ENCODE results near the gene CNTN2.

Gene CNTN2

GRCh38 chr1:205020466-205020865 is 22.5 kb upstream of the CNTN2 start:
- in situ Hi-C loops (cut with HindIII; ENCODE audit: low sequenced_read_pairs), result no loop called here
- H3K4me3 ChIP-seq (ENCODE audit: low read depth, low read length), result no peak overlapping the region
- TF ChIP-seq CTCF (IDR thresholded peaks at IDR 0.05; ENCODE audit: low read depth, low read length, missing control alignments), result no peak
- no peak for DNase-seq (ENCODE audit: low read depth)

GRCh38 chr1:205024679-205025078 is 18.3 kb upstream of the CNTN2 start:
- DNase-seq (ENCODE audit: low read depth), result no peak

GRCh38 chr1:205025239-205025638 is 17.8 kb upstream of the CNTN2 start:
- in situ Hi-C loops (cut with HindIII; ENCODE audit: low sequenced_read_pairs), result no loop called here
- no peak for DNase-seq (ENCODE audit: low read depth)
- no peak overlapping the region for H3K4me3 ChIP-seq (ENCODE audit: low read depth, low read length)
- TF ChIP-seq CTCF (IDR thresholded peaks at IDR 0.05; ENCODE audit: low read depth, low read length, missing control alignments), result no peak

More at GRCh38 chr1:205024679-205025078, 18.3 kb upstream of the CNTN2 start:
- TF ChIP-seq CTCF (IDR thresholded peaks at IDR 0.05; ENCODE audit: low read depth, low read length, missing control alignments), result no peak
- H3K4me3 ChIP-seq (ENCODE audit: low read depth, low read length), result no peak overlapping the region
- in situ Hi-C loops (cut with HindIII; ENCODE audit: low sequenced_read_pairs), result no loop called here

- no peak overlapping the region for H3K4me3 ChIP-seq (ENCODE audit: low read depth, low read length)
- in situ Hi-C loops (cut with HindIII; ENCODE audit: low sequenced_read_pairs), result no loop called here
- DNase-seq (ENCODE audit: low read depth), result no peak
- no peak for TF ChIP-seq CTCF (IDR thresholded peaks at IDR 0.05; ENCODE audit: low read depth, low read length, missing control alignments)
Measured at GRCh38 chr1:205026181-205026580, 16.8 kb upstream of the CNTN2 start.

- TF ChIP-seq CTCF (IDR thresholded peaks at IDR 0.05; ENCODE audit: low read depth, low read length, missing control alignments), result no peak
- in situ Hi-C loops (cut with HindIII; ENCODE audit: low sequenced_read_pairs), result no loop called here
- H3K4me3 ChIP-seq (ENCODE audit: low read depth, low read length), result no peak overlapping the region
- no peak for DNase-seq (ENCODE audit: low read depth)
Measured at GRCh38 chr1:205028390-205028789, 14.6 kb upstream of the CNTN2 start.

- no peak overlapping the region for H3K4me3 ChIP-seq (ENCODE audit: low read depth, low read length)
- no peak for TF ChIP-seq CTCF (IDR thresholded peaks at IDR 0.05; ENCODE audit: low read depth, low read length, missing control alignments)
- in situ Hi-C loops (cut with HindIII; ENCODE audit: low sequenced_read_pairs), result no loop called here
- no peak for DNase-seq (ENCODE audit: low read depth)
Measured at GRCh38 chr1:205028924-205029323, 14.1 kb upstream of the CNTN2 start.

GRCh38 chr1:205030241-205030640 is 12.8 kb upstream of the CNTN2 start:
- no peak for DNase-seq (ENCODE audit: low read depth)
- H3K4me3 ChIP-seq (ENCODE audit: low read depth, low read length), result no peak overlapping the region
- in situ Hi-C loops (cut with HindIII; ENCODE audit: low sequenced_read_pairs), result no loop called here
- no peak for TF ChIP-seq CTCF (IDR thresholded peaks at IDR 0.05; ENCODE audit: low read depth, low read length, missing control alignments)
